GM21381 (cell line): ENCODE measurements around the gene ZDHHC14.

ENCODE experiments used
- ATAC-seq: cut with Tn5 transposase; IDR thresholded peaks from one replicate; pipeline ENCODE4 v1.9.1; 2021; ENCODE audit warnings: mild to moderate bottlenecking, moderate library complexity; ENCODE audit not compliant: unreplicated experiment

The ZDHHC14 gene

DNA sequence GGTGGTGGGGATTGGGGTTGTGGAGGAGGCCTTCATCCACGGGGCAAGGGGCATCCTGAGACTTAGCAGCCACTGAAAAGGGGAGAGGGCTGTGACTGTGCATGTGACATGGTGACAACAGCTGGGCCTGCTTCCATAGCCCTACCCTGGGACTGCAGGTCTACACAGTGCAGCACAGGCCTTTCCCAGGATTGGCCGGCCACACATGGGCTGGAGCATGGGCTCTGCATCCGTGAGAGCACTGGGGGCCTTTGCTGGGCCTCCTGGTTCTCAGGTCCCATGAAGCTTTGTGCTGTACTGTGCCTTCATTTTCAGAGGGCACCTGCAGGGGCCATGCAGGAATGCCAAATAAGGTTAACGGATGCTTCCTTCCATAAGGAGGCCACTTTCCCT, 56.0 kb downstream of the ZDHHC14 start:
- no peak for ATAC-seq

GRCh38 chr6:157438611-157439111, 57.7 kb downstream of the ZDHHC14 start:
- no peak for ATAC-seq

- no peak for ATAC-seq
Observed at GRCh38 chr6:157440171-157440570, 59.2 kb downstream of the ZDHHC14 start.

GRCh38 chr6:157442291-157442690, 61.3 kb downstream of the ZDHHC14 start:
- no peak for ATAC-seq

GRCh38 chr6:157443066-157443800, 62.2 kb downstream of the ZDHHC14 start:
- ATAC-seq = peak; percentile 89

DNA sequence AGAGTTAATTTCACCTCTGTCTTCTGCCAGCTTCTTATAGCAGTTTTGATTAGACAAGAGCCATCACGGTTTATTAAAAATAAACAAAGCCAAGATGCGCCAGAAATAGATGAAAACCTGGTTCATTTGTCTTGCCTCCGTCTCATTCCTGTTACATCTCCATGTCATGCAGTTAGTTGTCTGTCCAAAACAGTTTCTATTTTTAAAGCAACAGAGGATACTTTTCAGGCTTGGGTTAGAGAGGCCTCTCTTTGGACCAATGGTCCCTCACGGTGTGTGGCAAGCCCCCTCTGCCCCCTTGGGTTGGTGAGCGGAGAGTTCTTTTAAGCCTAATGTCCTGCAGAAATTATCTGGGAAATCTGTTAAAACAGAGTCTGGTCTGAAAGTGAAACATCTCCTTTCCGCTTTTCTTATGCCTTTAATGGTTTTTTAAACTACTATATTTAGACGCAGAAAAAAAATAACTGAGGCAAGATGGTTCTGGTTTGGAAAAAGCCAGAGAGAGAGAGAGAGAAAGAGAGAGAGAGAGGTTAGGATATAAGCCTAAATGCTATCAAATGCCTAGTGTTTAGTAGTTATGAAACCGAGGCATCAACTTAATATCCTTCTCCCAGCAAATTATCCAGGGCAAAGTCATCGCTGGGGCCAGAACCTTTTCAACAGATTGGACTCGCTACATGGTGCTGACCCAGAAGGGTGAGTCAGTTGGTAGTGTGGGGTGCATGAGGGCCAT, 64.5 kb downstream of the ZDHHC14 start:
- no peak for ATAC-seq

GRCh38 chr6:157447735-157448134, 66.7 kb downstream of the ZDHHC14 start:
- ATAC-seq = no peak

GRCh38 chr6:157449610-157450009, 68.6 kb downstream of the ZDHHC14 start:
- no peak for ATAC-seq

DNA sequence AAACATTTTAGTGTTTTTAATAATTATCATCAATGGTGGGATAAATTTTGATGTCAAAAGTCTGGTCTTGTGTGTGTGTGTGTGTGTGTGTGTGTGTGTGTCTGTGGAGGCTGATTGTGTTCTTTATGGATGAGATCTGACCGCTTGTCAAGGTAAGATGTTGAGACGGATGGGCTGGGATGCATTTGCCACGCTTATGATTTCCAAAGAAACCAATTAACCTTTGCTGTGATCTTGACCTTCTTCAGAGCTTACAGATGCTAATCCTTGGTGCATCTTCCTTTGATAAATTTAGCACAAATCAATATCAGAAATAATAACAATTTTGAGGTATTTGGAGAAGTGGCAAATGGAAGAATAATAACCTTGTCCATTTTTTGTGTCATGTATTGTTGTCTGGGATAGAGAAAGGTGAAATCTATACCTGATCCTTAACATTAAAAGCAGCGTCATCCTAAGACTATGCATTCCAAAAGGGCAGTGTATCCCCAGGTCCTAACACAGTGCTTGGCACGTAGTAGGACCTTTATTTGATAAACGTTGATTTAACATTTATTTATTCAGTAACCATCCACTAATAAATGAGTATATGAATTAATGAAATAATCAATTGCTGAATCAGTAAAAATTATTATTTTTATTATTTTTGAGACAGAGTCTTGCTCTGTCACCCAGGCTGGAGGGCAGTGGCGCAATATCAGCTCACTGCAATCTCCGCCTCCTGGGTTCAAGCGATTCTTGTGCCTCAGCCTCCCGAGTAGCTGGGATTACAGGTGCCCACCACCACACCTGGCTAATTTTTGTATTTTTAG, 70.1 kb downstream of the ZDHHC14 start:
- no peak for ATAC-seq

DNA sequence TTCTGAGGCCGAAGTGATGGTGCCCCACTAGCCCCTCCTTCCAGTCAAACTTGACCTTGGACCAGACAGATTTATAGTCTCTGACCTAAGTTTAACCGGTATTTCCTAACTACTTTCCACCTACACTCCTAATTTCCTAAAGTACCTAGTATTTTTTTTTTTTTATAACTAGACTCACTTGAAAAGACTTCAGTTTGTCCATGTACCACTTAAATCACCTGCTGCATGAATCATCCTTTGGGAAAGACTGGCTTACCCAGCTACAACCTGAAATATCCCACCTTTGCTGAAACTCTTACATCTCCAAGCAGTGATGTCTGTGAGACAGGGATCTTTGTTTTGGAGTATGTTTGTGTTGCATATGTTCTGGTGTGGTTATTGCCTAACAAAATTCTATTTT, 71.1 kb downstream of the ZDHHC14 start:
- ATAC-seq = no peak

DNA sequence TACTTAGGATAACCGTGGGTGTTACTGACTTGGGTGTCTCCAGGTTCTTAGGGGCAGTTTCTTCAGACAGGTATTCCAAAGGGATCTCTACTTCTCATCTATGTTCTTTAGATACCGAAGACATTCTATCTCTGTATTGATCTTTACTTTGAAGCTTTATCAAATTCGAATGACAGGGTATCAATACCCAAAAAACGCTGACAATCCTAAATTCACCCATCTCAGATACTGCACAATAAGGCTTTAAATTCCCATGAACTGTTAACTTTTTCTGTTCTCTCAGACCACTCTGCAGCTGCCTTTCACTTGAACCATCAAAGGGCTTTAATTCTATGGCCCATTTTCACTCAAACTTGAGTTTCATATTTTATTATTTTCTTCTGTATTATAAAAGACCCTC, 72.1 kb downstream of the ZDHHC14 start:
- ATAC-seq = no peak

- no peak for ATAC-seq
Observed at GRCh38 chr6:157453978-157454377, 73.0 kb downstream of the ZDHHC14 start.

DNA sequence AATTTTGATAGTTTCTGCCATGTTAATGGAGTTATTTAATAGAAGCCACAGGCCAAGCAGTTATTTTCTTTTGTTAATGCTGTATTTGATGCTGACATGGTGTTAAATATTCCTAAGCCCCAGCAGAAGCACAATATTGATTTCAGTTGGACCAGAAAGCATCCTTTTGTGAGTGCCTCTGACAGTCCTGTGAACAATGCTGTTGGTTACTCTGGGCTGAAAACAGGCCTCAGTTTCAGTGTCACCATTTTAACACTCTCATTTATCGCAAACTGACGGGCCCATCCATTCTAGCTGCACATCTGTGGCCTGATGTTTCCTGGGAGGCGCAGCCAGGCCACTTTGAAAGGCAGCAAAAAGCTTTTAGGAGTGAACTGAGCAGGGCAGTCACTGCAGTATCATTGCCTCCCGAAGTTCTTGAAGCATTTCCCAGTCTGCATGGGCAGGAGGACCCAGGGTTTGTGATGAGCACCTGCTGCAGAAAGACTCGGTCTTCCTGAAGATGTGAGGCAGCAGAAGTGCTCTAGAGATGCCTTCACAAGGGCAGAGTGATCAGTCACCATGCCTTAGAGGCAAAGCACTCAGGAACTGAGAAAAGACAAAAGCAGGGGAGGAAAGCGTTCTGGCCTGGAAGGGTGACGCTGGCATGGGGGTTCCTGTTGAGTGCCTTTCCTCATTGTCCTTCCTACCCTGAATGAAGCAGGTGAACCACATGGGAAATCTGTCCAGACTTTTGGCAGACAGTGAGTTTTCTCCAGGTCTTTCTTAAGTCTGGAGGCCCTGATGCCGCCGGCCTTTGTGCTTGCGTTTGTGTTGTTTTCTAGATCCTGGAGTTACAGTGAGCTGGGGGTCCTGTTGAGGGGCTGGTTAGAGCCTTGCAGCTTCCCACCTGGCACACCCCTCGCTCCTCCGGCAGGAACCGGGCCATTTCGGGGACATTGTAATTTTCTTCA, 74.0 kb downstream of the ZDHHC14 start:
- no peak for ATAC-seq

DNA sequence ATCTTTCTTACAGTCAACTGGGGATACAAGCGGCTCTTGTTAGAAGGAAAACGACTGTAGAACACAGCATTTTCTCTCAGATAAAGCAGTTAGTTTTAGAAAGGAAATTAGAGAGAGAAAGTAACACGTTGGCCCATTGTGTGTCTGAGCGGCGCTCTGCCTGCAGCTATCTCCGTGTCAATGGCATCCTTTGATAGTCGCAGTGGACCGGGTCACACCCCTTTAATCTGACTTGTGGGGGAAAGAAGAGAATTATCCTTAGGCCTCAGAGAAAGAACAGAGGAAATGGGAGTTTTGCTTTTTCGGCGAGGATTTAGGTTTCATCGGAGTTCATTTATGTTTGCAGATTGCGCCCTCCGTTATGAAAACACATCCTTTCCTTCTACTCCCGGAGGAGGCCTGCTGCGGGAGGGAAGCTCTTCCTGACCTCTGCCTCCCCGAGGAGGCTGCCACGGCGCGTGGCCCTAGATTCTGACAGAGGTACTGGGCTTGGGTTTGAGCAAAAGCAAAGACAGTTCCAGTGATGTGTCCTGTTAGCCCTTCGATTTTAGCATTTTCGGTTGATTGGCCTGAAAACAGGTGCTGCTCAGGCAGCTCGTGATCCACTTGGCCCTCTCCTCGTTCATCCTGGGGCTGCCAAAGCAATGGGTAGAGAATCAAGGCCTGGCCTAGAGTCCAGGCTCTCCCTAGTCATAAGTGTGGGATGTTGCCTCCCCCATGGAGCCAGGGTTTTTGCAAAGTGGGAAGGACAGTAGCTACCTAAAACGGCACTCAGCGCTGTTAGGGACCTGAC, 74.9 kb downstream of the ZDHHC14 start:
- ATAC-seq = no peak

- peak; percentile 42 for ATAC-seq
Observed at GRCh38 chr6:157456524-157456829, 75.5 kb downstream of the ZDHHC14 start.

DNA sequence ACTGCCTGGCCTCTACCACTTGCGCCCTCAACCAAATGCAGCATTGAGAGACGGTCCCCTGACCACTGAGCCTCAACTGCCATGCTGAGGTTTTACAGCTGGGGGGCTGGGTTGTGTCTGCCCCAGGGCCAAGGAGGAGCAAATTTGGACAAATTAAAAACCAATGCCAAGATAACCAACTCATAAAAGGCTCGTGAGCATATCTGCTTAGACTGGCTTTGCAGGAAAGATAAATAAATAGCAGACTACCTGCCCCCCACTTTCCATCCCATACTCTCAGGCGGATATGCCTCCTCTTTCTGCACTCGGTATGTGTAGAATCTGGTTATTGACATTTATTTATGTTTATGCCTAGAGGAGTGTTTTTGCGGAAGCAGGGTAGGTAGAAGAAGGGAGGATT, 76.8 kb downstream of the ZDHHC14 start:
- ATAC-seq = no peak

GRCh38 chr6:157459327-157459726, 78.3 kb downstream of the ZDHHC14 start:
- no peak for ATAC-seq

- ATAC-seq = peak; percentile 5
Observed at GRCh38 chr6:157460182-157460999, 79.4 kb downstream of the ZDHHC14 start.
